Kidney (tissue), 14 donors: ENCODE measurements around the gene ACTN3. TPM values are rescaled to one million over a fixed set of nuclear protein-coding genes. Genes with fewer than 3 reads are reported as not detected.
"Not testable (repeated sequence)": the region's sequence is repeated elsewhere in the genome, so short reads cannot be mapped to it uniquely, and the experiment has no call there.

Source experiments
- DNase-seq, 5 donors: peaks; one replicate each; pipeline ENCODE4 v3.0.0-alpha.2; 2013 to 2020
- FAIRE-seq: peaks from 2 replicates; lab custom pipeline; 2012; peaks lifted over from hg19 to GRCh38; lab: Jason Lieb, UNC
- H3K27ac ChIP-seq, 2 donors: one replicate each; pipeline ENCODE4 v1.7.0; 2013; ENCODE audit warnings: low read depth in 2 of 2, low read length in 2 of 2, inconsistent platforms in 1 of 2
- H3K27me3 ChIP-seq: one replicate; pipeline ENCODE4 v1.7.1; 2013; ENCODE audit warnings: low read length, inconsistent platforms; ENCODE audit not compliant: control insufficient read depth, insufficient read depth
- H3K36me3 ChIP-seq, 3 donors: one replicate each; pipeline versions ENCODE4 v1.7.0 to v1.7.1; 2013; ENCODE audit warnings: low read length in 3 of 3, control low read depth in 1 of 3, inconsistent platforms in 1 of 3; ENCODE audit not compliant: insufficient read depth in 3 of 3, control insufficient read depth in 2 of 3
- H3K4me1 ChIP-seq, 3 donors: one replicate each; pipeline versions ENCODE4 v1.7.0 to v1.7.1; 2013; ENCODE audit warnings: low read length in 3 of 3, inconsistent platforms in 1 of 3, low read depth in 1 of 3; ENCODE audit not compliant: control insufficient read depth in 2 of 3, insufficient read depth in 2 of 3
- H3K4me3 ChIP-seq, 3 donors: one replicate each; pipeline versions ENCODE4 v1.7.0 to v1.8.1; 2013; ENCODE audit warnings: low read length in 3 of 3, control low read depth in 1 of 3, inconsistent platforms in 1 of 3
- H3K9ac ChIP-seq, 3 donors: one replicate each; pipeline versions ENCODE4 v1.7.0 to v1.7.1; 2013; ENCODE audit warnings: low read length in 3 of 3, control low read depth in 1 of 3, inconsistent platforms in 1 of 3
- H3K9me3 ChIP-seq, 3 donors: one replicate each; pipeline versions ENCODE4 v1.7.0 to v1.7.1; 2013; ENCODE audit warnings: low read length in 3 of 3, control low read depth in 1 of 3, inconsistent platforms in 1 of 3; ENCODE audit not compliant: control insufficient read depth in 2 of 3, insufficient read depth in 1 of 3
- intact Hi-C: fragments of 100-400 bp; cut with DNase I; formaldehyde crosslinking; loops from one replicate; pipeline ENCODE4 v1.11.1; 2022
- polyA plus RNA-seq: library from polyadenylated mRNA; stranded (reverse); fragments of 350-450 nt; fragmentation: Illumina TruSeq; extraction: RNeasy Lipid Tissue Mini Kit (QIAGEN cat#74804); gene quantifications from one replicate; pipeline ENCODE4 v1.2.3, GENCODE V29; 2014; ENCODE audit warnings: low read depth, low replicate concordance; ENCODE audit not compliant: insufficient read depth
- total RNA-seq: library from RNA; stranded (reverse); fragmentation: NEBNext Ultra II Directional; extraction: Animal tissue kit (Norgen Biotek cat#: 25700); gene quantifications from one replicate; pipeline ENCODE4 v1.2.1, GENCODE V29; 2021
- TF ChIP-seq, protein P1 (sequence below): IDR thresholded peaks from 3 replicates; pipeline ENCODE4 v1.5.1; 2012; ENCODE audit warnings: mild to moderate bottlenecking, moderate library complexity, borderline replicate concordance; ENCODE audit not compliant: insufficient read depth; ENCODE audit errors: extremely low read depth
- donor health status: control.
- donor health status: control.
- donor health status: control.
- donor health status: control.
- donor health status: control.
- donor health status: DM: yes; HTN: yes; CAD: no.
- donor health status: Normal renal cell carcinoma (clear cell type).

ACTN3 gene
- total and polyA plus RNA-seq, 2 donors from 2014 or later, result 0.16 TPM; not detected in 1

DNA sequence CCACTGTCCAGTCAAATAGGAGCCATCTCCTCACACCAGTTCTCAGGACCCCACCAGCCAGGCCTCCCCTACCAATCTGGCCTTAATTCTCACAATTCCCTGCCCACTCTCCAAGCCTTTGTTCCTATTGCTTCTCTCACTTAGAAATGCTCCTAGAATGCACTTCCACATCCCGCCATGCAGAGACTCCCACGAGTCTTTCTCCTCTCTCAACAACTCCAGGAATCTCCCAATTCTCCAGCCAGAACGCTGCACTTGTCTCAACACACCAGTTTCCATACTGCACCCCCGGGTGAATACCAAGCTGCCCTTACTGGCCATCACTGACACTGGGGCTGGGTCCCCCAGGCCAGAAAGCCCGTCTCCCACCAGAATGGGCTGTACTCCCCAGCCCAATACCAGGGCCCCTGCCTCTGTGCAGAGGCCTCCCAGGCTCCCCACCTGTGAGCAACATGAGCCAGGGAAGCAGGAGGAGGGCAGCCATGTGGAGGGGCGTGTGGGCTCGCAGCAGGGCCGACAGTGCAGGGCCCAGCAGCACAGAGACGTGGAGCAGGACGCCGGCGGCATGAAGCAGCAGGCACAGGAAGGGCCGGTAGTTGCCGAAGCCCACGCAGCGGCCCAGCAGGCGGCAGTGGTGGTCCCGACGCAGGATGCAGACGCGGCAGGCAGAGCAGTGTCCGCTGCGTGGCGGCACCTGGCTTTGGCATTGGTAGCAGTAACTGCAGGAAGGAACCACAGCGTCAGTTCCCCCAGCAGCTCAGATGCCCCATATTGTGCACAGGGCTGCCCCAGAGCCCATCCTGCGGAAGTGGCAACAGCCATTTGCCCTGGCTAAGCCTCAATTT lies 3.2 kb upstream of the ACTN3 start:
- peak; percentile 81 to 89 (median 86) for DNase-seq
- Histone ChIP-seq H3K27ac (no peak overlapping the region), H3K4me3 (no peak overlapping the region), H3K9ac (no peak overlapping the region), H3K9me3 (no peaks in the 10 kb centered on the region), H3K27me3 (no peaks in the 10 kb centered on the region), H3K4me1 (peaks cover 0 to 9% (median 4%) of the 10 kb centered on the region in 3 donors), H3K36me3 (peaks cover 0 to 2% (median 0%) of the 10 kb centered on the region in 3 donors)
- intact Hi-C loops, result no loop called here
- FAIRE-seq, result no peak
- TF ChIP-seq, protein P1, sequence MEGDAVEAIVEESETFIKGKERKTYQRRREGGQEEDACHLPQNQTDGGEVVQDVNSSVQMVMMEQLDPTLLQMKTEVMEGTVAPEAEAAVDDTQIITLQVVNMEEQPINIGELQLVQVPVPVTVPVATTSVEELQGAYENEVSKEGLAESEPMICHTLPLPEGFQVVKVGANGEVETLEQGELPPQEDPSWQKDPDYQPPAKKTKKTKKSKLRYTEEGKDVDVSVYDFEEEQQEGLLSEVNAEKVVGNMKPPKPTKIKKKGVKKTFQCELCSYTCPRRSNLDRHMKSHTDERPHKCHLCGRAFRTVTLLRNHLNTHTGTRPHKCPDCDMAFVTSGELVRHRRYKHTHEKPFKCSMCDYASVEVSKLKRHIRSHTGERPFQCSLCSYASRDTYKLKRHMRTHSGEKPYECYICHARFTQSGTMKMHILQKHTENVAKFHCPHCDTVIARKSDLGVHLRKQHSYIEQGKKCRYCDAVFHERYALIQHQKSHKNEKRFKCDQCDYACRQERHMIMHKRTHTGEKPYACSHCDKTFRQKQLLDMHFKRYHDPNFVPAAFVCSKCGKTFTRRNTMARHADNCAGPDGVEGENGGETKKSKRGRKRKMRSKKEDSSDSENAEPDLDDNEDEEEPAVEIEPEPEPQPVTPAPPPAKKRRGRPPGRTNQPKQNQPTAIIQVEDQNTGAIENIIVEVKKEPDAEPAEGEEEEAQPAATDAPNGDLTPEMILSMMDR, result peak; percentile 32

DNA sequence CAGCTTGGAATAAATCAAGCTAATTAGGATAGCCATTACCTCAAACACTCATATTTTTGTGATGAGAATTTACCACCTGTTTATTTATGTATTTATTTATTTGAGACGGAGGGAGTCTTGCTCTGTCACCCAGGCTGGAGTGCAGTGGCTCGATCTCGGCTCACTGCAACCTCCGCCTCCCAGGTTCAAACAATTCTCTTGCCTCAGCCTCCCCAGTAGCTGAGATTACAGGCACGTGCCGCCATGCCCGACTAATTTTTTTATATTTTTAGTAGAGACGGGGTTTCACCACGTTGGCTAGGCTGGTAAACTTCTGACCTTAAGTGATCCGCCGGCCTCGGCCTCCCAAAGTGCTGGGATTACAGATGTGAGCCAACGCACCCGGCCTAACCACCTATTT lies 1.8 kb upstream of the ACTN3 start:
- H3K27me3 ChIP-seq, H3K4me1 ChIP-seq, H3K36me3 ChIP-seq, DNase-seq, H3K9me3 ChIP-seq, intact Hi-C loops, H3K27ac ChIP-seq, FAIRE-seq: not testable (repeated sequence)
- Histone ChIP-seq H3K9ac (peak overlapping the region in 1 of 3 donors; percentile 69), H3K4me3 (peak overlapping the region in 2 of 3 donors; percentile 69 to 77)

GRCh38 chr11:66545701-66546367 lies 869 bp upstream of the ACTN3 start, which contains the start of gene ZDHHC24:
ZDHHC24 (minus strand) TSS chr11:66546048; CDS start chr11:66546003, 45 bp downstream.
- H3K27ac ChIP-seq, result no peak within 1 kb of the TSS
- peak within 1 kb of the TSS in 2 of 3 donors; percentile 67 to 69 for H3K9ac ChIP-seq
- H3K9me3 ChIP-seq, result no peaks in the 10 kb centered on the region
- FAIRE-seq (peak; percentile 91), DNase-seq (peak; percentile 95 to 99 (median 97))
- H3K27me3 ChIP-seq, result no peaks in the 10 kb centered on the region
- H3K4me1 ChIP-seq, result peaks cover 0 to 9% (median 4%) of the 10 kb centered on the region in 3 donors
- H3K36me3 ChIP-seq, result peaks cover 0 to 2% (median 0%) of the 10 kb centered on the region in 3 donors
- intact Hi-C loops, result no loop called here
- TF ChIP-seq, protein P1, result no peak
- peak within 1 kb of the TSS; percentile 14 to 77 (median 69) for H3K4me3 ChIP-seq
